ENCODE results near the gene DUSP1. TPM values are rescaled to one million over a fixed set of nuclear protein-coding genes. Genes with fewer than 3 reads are reported as not detected.

Gene DUSP1
- total and polyA plus RNA-seq, 2 donors (not counting 3 experiments of a cell fraction or from before 2014, with no cell fraction given) = 36.1 to 196 TPM

DNA sequence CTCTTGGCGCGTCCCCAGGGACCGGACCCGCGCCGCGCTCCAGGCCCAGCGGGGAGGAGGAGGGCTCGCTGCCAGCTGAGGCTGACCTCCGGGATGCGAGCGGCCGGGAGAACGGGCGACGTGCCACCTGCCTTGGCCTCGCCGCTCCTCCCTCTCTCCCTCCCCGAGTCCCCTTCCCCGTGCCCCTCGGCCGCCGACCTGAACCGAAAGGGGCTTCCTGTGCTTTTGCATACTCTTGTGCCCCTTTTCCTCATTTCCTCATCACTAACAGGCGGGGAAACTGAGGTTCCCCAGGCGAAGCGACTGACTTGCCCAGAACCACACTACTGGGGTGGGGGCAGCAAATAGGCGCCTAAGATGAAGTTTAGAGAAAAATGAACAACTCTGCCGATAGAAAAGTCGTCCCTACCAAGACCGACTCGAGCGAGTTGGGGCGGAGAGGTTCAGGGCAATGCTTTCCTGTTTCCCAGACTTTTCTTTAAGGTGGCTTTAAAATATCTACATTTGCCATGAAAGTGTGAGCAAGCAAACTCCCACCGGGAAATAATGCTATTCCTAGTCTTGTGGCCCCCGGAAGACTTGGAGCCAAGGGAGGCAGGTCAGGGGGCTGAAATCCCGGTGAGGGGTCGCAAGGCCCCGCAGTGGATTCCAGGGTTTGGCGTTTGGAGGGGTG lies 580 bp upstream of the DUSP1 start:
- ChIA-PET POLR2A (interaction anchor here (0.6 to 4.2 kb wide), 35 partner anchors 12 to 182 kb away, joined by 3 to 60 read pairs (median 6); no protein-coding TSS in a partner anchor), CTCF (interaction anchor here (0.6 to 8.8 kb wide), 56 partner anchors 10 to 188 kb away, joined by 3 to 87 read pairs (median 5); partner anchors contain the start of gene RPL26L1)
- H3K4me3 ChIP-seq (replicated peaks in 1 of 3; ENCODE audit: insufficient read depth in 1 of 3, low read depth in 1 of 3, low read length in 3 of 3) = peak overlapping the region in 2 of 3 experiments; percentile 41 to 48
- no peaks in the 10 kb centered on the region for H3K27me3 ChIP-seq (ENCODE audit: control insufficient read depth in 2 of 2, insufficient read depth in 2 of 2, low read length in 2 of 2)
- no peaks in the 10 kb centered on the region for H3K9me3 ChIP-seq (replicated peaks; ENCODE audit: control insufficient read depth, insufficient read depth, low read length)
- H3K79me2 ChIP-seq (ENCODE audit: control insufficient read depth, insufficient read depth, low read length) = peaks cover 36% of the 10 kb centered on the region
- DNase-seq (ENCODE audit: low read depth, low spot score) (no peak), FAIRE-seq (peak; percentile 76)
- H3K4me1 ChIP-seq (ENCODE audit: control insufficient read depth, extremely low read depth, insufficient read depth, low read length) = peaks cover 40% of the 10 kb centered on the region
- H3K4me2 ChIP-seq (ENCODE audit: insufficient read depth, low read length) = peak overlapping the region; percentile 74
- dilution Hi-C loops (cut with MboI; ENCODE audit: extremely low pct_ligation_motif_present, low sequenced_read_pairs) = no loop called here
- peak overlapping the region; percentile 99 for H3K27ac ChIP-seq (ENCODE audit: insufficient read depth, low read depth, low read length)
- H2AFZ ChIP-seq (ENCODE audit: low read depth, low read length) = no peak overlapping the region
- H3K9ac ChIP-seq (replicated peaks; ENCODE audit: extremely low read depth, insufficient read depth, low read length) = peak overlapping the region; percentile 97
- BruUV-seq (replicated peaks) = TSS peak; percentile 33
- TF ChIP-seq GATA2 (IDR thresholded peaks at IDR 0.05; ENCODE audit: insufficient read depth, insufficient read length, low read depth, low read length) = no peak
- no peak for TF ChIP-seq POLR2AphosphoS5 (IDR thresholded peaks at IDR 0.05; ENCODE audit: insufficient read depth, low read depth, low read length)
- TF ChIP-seq EZH2 (IDR thresholded peaks at IDR 0.05; ENCODE audit: borderline replicate concordance, low read depth, low read length, severe bottlenecking) = no peak
- TF ChIP-seq, protein P1, sequence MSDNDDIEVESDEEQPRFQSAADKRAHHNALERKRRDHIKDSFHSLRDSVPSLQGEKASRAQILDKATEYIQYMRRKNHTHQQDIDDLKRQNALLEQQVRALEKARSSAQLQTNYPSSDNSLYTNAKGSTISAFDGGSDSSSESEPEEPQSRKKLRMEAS (IDR thresholded peaks at IDR 0.05; ENCODE audit: insufficient read depth, insufficient read length) = no peak
- no peak for TF ChIP-seq JUN (IDR thresholded peaks at IDR 0.05; ENCODE audit: borderline replicate concordance, insufficient read depth, insufficient read length, low read depth)
- intact Hi-C loops (cut with micrococcal nuclease) = loop anchor here (1.0 to 10.0 kb wide), 11 partner anchors 23 to 993 kb away; partner anchors contain the start of gene ERGIC1
- H3K9me1 ChIP-seq (replicated peaks; ENCODE audit: control insufficient read depth, extremely low read depth, insufficient read depth, low read length) = no peaks in the 10 kb centered on the region
- H3K36me3 ChIP-seq (ENCODE audit: control insufficient read depth in 2 of 2, extremely low read depth in 1 of 2, insufficient read depth in 2 of 2, low read length in 2 of 2) = peaks cover 5 to 11% of the 10 kb centered on the region in 2 experiments
- no peaks in the 10 kb centered on the region for H4K20me1 ChIP-seq (replicated peaks; ENCODE audit: control insufficient read depth, extremely low read depth, insufficient read depth, low read length)

DNA sequence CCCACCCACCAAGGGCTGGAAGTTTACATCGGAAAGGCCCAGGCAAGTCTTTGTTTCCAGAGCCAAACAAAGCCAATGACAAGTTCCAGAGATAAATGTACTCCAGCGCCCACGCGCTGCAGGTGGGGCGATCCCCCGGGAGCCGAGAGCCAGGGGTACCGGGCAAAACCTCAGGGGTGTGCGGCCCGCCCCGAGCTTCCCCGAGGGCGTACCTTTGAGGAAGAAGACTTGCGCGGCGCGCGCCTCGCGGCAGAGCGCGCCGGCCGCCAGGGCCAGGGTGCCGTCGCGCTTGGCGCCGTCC lies 671 bp downstream of the DUSP1 start:
- H3K9me1 ChIP-seq (replicated peaks; ENCODE audit: control insufficient read depth, extremely low read depth, insufficient read depth, low read length) = no peaks in the 10 kb centered on the region
- FAIRE-seq (no peak), DNase-seq (ENCODE audit: low read depth, low spot score) (no peak)
- BruUV-seq (replicated peaks) = no TSS peak
- dilution Hi-C loops (cut with MboI; ENCODE audit: extremely low pct_ligation_motif_present, low sequenced_read_pairs) (no loop called here), intact Hi-C loops (cut with micrococcal nuclease) (loop anchor here (1.0 to 10.0 kb wide), 2 partner anchors 162 to 994 kb away; no protein-coding TSS in a partner anchor)
- peaks cover 36% of the 10 kb centered on the region for H3K79me2 ChIP-seq (ENCODE audit: control insufficient read depth, insufficient read depth, low read length)
- H4K20me1 ChIP-seq (replicated peaks; ENCODE audit: control insufficient read depth, extremely low read depth, insufficient read depth, low read length) = no peaks in the 10 kb centered on the region
- peak overlapping the region; percentile 92 for H3K27ac ChIP-seq (ENCODE audit: insufficient read depth, low read depth, low read length)
- no peaks in the 10 kb centered on the region for H3K27me3 ChIP-seq (ENCODE audit: control insufficient read depth in 2 of 2, insufficient read depth in 2 of 2, low read length in 2 of 2)
- H3K9me3 ChIP-seq (replicated peaks; ENCODE audit: control insufficient read depth, insufficient read depth, low read length) = no peaks in the 10 kb centered on the region
- H3K4me1 ChIP-seq (ENCODE audit: control insufficient read depth, extremely low read depth, insufficient read depth, low read length) = peaks cover 52% of the 10 kb centered on the region
- peak overlapping the region; percentile 96 for H3K9ac ChIP-seq (replicated peaks; ENCODE audit: extremely low read depth, insufficient read depth, low read length)
- no peak overlapping the region for H2AFZ ChIP-seq (ENCODE audit: low read depth, low read length)
- peak overlapping the region; percentile 60 to 96 (median 88) for H3K4me3 ChIP-seq (replicated peaks in 1 of 3; ENCODE audit: insufficient read depth in 1 of 3, low read depth in 1 of 3, low read length in 3 of 3)
- CTCF ChIA-PET = interaction anchor here (0.8 to 8.8 kb wide), 23 partner anchors 11 to 169 kb away, joined by 3 to 87 read pairs (median 5); no protein-coding TSS in a partner anchor
- H3K36me3 ChIP-seq (ENCODE audit: control insufficient read depth in 2 of 2, extremely low read depth in 1 of 2, insufficient read depth in 2 of 2, low read length in 2 of 2) = peaks cover 5 to 11% of the 10 kb centered on the region in 2 experiments
- POLR2A ChIA-PET = interaction anchor here (0.5 to 4.2 kb wide), 17 partner anchors 11 to 169 kb away, joined by 3 to 60 read pairs (median 7); no protein-coding TSS in a partner anchor
- TF ChIP-seq FOS (IDR thresholded peaks at IDR 0.05; ENCODE audit: borderline replicate concordance, insufficient read depth, low read length) (no peak), JUN (IDR thresholded peaks at IDR 0.05; ENCODE audit: borderline replicate concordance, insufficient read depth, insufficient read length, low read depth) (no peak), POLR2AphosphoS5 (IDR thresholded peaks at IDR 0.05; ENCODE audit: insufficient read depth, low read depth, low read length) (no peak), GATA2 (IDR thresholded peaks at IDR 0.05; ENCODE audit: insufficient read depth, insufficient read length, low read depth, low read length) (no peak), MYC (IDR thresholded peaks at IDR 0.05; ENCODE audit: low read depth, low read length) (no peak), POLR2A (IDR thresholded peaks at IDR 0.05; ENCODE audit: low read depth, low read length) (no peak), EZH2 (IDR thresholded peaks at IDR 0.05; ENCODE audit: borderline replicate concordance, low read depth, low read length, severe bottlenecking) (no peak)
- TF ChIP-seq, protein P2, sequence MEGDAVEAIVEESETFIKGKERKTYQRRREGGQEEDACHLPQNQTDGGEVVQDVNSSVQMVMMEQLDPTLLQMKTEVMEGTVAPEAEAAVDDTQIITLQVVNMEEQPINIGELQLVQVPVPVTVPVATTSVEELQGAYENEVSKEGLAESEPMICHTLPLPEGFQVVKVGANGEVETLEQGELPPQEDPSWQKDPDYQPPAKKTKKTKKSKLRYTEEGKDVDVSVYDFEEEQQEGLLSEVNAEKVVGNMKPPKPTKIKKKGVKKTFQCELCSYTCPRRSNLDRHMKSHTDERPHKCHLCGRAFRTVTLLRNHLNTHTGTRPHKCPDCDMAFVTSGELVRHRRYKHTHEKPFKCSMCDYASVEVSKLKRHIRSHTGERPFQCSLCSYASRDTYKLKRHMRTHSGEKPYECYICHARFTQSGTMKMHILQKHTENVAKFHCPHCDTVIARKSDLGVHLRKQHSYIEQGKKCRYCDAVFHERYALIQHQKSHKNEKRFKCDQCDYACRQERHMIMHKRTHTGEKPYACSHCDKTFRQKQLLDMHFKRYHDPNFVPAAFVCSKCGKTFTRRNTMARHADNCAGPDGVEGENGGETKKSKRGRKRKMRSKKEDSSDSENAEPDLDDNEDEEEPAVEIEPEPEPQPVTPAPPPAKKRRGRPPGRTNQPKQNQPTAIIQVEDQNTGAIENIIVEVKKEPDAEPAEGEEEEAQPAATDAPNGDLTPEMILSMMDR (IDR thresholded peaks at IDR 0.05; ENCODE audit: extremely low read depth in 1 of 2, insufficient read depth in 1 of 2, low read depth in 1 of 2, low read length in 2 of 2) = no peak
- TF ChIP-seq, protein P1 (IDR thresholded peaks at IDR 0.05; ENCODE audit: insufficient read depth, insufficient read length) = no peak
- peak overlapping the region; percentile 88 for H3K4me2 ChIP-seq (ENCODE audit: insufficient read depth, low read length)
